ENCODE measurements around the gene RPN1.
"Not testable (repeated sequence)": the region's sequence is repeated elsewhere in the genome, so short reads cannot be mapped to it uniquely, and the experiment has no call there.

The RPN1 gene

GRCh38 chr3:128650096-128651050 is at the start of gene RPN1:
TSS of gene RPN1 (minus strand) at chr3:128650818. CDS start at chr3:128650800, 18 bp downstream.
- peak; percentile 95 for DNase-seq

DNA sequence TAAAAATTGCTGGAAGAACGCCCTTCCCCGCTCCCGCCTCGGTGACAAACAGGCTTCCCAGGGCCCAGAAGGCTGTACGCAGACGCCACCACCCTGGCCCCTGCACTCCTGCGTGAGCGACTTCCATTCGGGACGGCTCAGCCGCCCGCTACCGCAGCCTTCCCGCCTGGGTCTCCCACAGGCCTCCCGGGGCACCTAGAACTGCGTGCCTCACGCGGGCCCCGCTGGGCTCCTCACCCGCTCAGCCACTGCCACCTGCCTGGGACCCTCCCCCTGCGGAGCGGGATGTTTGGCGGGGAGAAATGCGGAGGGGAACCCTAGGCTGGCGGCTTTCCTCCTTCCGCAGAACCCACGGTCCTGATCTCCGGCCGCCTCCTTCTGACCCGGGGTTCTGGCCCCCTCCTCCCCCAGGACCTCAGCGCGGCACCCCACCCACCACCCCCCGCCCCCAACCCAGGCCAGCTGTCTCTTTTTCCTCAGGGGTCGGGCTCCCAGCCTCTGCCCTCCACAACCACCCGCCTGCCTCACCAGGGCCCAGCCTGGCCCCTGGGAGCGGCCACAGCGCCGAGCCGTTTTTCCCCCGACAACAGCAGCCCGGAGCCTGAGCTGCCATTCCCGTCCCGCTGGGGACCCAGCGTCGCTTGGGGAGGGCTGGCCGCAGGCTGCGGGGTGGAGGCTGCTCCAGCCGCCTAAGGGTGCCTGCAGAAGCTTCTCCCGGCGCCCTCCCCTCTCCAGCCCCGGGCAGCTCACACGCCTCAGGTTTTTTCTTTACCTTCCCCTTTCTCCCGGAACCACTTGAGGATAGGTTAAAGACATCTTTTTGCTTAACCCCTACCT is 47.8 kb upstream of the RPN1 start:
- no peak for DNase-seq

GRCh38 chr3:128697341-128697740 is 46.7 kb upstream of the RPN1 start:
- DNase-seq, result no peak

DNA sequence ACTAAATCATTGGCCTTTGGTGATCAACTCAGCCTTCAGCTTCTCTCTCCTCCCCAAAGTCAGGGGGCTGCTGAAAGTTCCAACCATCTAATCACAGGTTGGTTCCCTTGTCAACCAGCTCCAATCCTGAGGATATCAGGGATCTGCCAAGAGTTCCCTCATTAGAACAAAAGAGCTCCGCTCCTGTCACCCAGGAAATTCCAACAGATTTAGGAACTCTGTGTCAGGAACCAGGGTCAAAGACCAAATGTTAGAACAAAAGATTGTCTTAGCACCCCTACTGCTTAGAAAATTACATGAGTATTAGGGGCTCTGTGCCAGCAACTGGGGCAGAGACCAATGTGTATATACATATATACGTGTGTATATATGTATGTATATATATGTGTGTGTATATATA is 43.1 kb upstream of the RPN1 start:
- DNase-seq, result no peak

DNA sequence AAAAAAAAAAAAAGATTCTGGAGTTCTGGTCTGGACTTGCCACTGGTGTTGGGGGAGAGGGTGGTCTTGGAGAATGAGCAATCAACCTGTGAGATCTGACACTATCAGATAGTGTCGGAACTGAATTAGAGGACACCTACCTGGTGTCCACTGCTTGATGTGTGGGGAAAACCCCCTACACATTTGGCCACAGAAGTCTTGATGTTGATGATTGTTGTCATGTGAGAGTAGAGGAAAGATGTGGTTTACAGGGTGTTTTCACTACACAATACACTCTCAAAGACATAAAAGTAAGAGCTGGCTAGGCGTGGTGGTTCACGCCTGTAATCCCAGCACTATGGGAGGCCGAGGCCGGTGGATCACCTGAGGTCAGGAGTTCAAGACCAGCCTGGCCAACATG is 38.4 kb upstream of the RPN1 start:
- DNase-seq, result no peak

DNA sequence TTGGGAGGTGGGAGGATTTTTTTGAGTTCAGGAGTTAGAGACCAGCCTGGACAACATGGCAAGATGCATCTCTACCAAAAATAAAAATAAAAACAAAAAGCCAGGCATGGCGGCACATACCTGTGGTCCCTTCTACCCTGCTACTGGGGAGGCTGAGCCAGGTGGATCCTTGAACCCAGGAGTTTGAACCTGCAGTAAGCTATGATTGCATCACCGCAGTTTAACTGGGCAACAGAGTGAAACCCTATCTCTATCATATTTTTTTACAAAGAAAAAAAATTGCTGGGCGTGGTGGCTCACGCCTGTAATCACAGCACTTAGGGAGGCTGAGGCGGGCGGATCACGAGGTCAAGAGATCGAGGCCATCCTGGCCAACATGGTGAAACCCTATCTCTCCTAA is 35.8 kb upstream of the RPN1 start:
- no peak for DNase-seq

GRCh38 chr3:128684986-128685726 is 34.5 kb upstream of the RPN1 start:
- DNase-seq, result no peak

DNA sequence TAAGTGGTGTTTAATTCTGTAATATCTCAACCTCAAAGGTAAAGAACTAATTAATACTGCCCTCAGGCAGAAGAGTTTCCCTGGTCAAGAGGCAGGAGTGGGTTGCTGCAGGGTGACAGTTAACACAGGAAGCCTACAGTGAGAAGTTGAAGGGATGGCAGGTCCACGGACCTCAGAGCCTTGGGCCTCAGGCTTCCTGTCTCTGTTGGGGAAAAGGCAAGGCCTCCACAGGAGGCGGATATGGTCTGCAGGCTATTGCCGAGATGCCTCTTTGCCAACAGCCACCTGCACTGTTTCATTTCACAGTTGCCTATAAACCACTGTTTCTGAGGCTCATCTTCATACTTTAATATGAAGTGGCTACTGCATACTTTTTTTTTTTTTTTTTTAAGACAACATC is 33.3 kb upstream of the RPN1 start:
- DNase-seq, result no peak

- DNase-seq, result no peak
These were observed 30.8 kb upstream of the RPN1 start for GRCh38 chr3:128681369-128681829.

DNA sequence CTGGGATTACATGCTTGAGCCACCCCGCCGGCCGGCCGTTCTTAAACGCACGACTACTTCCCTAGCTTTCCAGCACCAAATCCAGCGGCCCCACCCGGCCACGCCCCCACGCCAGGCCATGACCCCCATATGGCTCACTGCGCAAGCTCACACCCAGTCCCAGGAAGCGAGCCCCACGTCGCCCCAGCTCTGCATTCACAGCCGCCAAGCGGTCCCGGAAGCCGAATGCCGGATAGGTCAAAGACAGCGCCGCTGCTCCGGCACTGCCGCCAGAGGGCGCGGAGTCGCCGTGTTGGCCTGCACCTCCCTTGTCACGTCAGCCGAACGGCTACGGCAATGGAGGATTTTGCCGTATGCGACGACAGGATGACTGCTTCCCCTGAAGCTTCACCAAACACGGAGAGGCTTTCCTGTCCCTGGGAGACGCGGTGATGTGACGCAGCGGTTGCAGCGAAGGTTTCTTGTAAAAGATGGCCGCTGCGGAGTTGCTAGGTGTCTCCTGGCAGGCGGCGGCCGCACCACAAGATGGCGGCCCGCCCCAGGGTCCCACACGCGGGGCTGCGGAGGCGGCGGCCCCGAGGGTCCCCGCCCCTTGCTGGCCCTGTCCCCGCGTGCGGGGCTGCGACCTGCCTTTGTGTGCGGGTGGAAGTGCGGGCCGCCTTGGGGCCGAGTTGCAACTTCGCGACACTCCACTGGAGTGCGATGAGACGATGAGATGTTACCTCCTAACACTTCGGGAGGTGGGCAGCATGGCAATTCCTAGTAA is 30.2 kb upstream of the RPN1 start:
- peak; percentile 96 for DNase-seq

DNA sequence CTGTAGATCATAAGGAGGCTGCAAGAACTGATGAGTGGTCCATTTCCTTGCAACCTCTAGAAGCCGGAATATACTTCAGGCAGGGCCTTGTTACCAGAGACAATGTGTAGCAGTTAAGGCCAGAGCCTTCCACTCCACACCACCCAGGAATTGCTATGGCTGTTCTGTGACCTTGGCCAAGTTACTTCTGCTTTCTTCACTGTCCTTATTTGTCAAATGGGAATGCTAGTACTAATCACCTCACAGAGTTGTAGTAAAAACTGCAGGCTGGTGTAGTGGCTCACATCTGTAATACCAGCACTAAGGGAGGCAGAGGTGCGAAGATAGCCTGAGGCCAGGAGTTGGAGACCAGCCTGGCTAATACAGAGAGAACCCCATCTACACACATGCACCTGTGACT is 28.7 kb upstream of the RPN1 start:
- DNase-seq, result no peak

DNA sequence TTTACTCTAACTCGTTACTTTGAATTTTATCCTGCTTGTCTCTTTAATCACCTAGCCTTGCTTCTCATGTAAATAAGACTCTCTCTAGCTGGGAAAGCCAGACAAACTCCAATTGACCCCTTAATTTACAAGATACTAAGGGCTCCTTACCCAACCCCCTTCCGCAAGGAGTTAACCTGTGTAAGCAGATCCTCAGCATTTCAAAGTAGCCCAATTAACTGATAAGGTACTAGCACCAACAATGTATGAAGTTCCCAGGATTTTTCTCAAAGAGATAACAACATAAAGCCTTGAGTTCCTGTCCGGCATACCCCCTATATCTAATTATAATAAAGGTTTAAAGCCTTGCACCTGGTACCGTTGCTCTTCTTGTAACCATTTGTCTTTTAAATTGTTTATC is 25.2 kb upstream of the RPN1 start:
- not testable (repeated sequence) for DNase-seq

- no peak for DNase-seq
These were observed 23.7 kb upstream of the RPN1 start for GRCh38 chr3:128674161-128674784.

DNA sequence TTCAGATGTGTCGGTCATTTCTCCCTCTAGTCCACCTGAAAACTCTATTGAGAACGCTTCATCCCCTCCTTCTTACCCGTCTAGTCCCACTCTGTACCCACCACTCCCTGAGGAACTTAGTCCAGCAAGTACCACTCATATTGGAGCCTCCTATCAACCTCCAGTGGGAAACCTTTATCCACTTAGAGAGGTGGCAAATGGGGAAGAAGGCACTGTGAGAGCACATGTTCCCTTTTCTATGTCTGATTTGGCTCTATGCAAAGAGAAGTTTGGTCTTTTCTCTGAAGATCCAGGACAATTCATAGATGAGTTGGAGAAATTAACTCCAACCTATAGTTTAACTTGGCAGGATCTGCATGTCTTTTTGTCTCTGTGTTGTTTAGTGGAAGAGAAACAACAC is 17.0 kb upstream of the RPN1 start:
- DNase-seq, result no peak

GRCh38 chr3:128665362-128666021 is 14.9 kb upstream of the RPN1 start:
- no peak for DNase-seq

- no peak for DNase-seq
These were observed 12.5 kb upstream of the RPN1 start for GRCh38 chr3:128663151-128663550.

- DNase-seq, result no peak
These were observed 4.9 kb upstream of the RPN1 start for GRCh38 chr3:128655531-128655930.

GRCh38 chr3:128653993-128654805 is 3.6 kb upstream of the RPN1 start:
- not testable (repeated sequence) for DNase-seq

- DNase-seq, result peak; percentile 40
These were observed 2.9 kb upstream of the RPN1 start for GRCh38 chr3:128653383-128653992.
